ENCODE measurements around the gene SPOCK2.

- no peak for TF ChIP-seq POLR2A (IDR thresholded peaks at IDR 0.05)
- no peak for TF ChIP-seq CTCF (IDR thresholded peaks at IDR 0.05)
- no peak for TF ChIP-seq POLR2AphosphoS5 (IDR thresholded peaks at IDR 0.05)
These were observed 22.5 kb upstream of the SPOCK2 start for GRCh38 chr10:72110673-72111401.

Measured in prostate gland (tissue), 2 donors.